RPMI8226 (cell line): ENCODE data around the gene PHLPP2.
A peak's percentile ranks its signal among the peaks of the same experiment; 100 is the strongest.
"Not testable (repeated sequence)": the region's sequence is repeated elsewhere in the genome, so short reads cannot be mapped to it uniquely, and the experiment has no call there.

Experiments
- DNase-seq: peaks from one replicate; pipeline ENCODE4 v3.0.0-alpha.2; 2015

Gene PHLPP2

DNA sequence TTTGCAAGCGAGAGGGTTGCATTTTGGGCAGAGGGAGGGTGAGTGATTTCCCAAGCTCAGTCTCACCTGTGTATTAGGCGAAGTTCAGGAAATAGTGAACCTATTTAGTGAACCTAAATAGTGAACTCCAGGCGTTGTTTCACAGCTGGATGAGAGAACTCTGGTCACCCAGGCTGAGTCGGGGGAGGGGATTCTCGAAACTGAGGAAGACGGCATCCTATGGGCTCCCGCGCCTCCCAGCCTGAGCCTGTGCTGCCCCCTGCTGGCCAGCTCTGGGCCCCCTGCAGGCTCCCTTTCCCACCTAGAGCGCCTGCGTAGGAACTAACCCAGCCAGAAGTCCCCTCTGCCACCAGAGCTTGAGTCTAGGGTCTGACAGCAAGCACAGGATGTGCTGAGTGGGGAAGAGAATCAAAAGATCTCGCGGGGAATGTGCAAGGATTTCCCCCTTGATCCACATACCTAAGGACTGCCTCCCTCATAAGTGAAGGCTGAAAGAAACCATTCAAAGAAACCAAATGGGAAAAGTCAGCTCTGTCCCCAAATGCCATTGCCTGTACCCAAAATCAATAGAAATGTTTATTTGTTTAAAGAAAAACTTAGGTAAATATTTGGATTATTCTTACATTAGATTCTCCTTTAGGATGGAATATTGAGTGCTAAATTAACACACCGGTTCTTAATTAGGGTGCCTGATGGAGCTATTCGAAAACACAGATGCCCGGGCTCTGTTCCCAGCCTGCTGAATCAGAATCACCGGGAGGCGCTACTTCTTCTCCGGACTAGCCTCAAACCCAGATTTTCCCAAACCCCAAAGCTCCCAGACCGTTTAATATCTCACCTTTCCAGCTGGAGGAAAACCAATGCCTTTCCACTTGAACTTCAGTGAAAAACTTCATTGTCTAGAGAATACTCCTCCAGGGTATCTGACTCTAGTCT lies 113.3 kb downstream of the PHLPP2 start:
- DNase-seq: peak; percentile 85

DNA sequence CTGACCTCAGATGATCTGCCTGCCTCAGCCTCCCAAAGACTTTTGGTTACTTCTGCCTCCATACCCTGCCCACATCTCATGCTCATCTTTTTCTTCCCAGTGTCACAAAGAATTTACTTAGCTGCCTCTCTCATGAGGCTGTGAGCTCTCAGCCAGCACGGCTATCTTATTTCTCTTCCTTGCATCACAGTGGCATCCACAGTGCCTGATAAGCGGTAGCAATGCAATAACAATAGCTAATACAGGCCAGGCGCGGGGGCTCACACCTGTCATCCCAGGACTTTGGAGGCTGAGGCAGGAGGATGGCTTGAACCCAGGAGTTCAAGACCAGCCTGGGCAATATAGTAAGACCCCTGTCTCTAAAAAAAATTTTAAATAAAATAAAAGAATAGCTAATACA lies 114.1 kb downstream of the PHLPP2 start:
- DNase-seq: no peak

DNA sequence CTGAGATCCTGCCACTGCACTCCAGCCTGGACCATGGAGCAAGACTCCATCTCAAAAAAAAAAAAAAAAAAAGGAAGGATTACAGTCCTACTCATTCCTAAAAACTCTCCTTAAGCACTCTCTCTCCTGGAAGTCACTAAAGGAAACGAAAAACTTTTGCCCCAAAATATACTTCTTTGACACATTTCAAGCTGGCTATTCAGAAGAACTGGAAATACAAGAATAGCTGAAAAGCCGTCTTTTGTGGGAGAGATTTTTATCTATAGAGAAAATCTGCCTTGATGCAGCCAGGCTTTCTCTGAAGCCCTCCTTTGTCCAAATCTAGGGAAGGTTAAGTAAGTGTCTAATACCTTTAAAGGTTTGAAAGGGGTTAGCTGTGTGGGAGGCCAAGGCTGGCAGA lies 115.4 kb downstream of the PHLPP2 start:
- DNase-seq: no peak

DNA sequence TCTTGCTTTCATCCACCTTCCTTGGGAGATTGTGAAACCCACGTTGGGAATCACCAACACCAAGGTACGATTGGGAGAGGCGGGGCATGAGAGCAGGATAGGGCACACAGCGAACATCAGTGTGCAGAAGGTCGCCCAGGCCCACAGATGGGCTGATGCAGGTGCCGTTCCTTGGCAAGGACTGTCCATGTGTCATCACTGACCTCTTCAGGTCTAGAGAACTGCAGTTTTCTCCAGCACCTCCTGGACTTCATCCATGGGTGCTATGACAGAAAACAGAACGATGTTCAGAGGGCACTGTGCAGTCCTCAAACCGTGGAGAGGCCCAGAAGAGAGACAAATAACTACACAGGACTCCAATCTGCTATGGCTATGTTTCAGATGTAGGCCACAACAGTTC lies 123.7 kb downstream of the PHLPP2 start:
- peak; percentile 40 for DNase-seq

DNA sequence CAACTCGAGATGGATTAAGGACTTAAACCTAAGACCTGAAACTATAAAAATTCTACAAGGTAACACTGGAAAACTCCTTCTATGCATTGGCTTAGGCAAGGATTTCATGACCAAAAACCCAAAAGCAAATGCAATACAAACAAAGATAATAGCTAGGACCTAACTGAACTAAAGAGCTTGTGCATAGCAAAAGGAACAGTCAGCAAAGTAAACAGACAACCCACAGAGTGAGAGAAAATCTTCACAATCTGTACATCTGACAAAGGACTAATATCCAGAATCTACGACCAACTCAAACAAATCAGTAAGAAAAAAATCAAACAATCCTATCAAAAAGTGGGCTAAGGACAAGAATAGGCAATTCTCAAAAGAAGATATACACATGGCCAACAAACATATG lies 126.1 kb downstream of the PHLPP2 start:
- not testable (repeated sequence) for DNase-seq

DNA sequence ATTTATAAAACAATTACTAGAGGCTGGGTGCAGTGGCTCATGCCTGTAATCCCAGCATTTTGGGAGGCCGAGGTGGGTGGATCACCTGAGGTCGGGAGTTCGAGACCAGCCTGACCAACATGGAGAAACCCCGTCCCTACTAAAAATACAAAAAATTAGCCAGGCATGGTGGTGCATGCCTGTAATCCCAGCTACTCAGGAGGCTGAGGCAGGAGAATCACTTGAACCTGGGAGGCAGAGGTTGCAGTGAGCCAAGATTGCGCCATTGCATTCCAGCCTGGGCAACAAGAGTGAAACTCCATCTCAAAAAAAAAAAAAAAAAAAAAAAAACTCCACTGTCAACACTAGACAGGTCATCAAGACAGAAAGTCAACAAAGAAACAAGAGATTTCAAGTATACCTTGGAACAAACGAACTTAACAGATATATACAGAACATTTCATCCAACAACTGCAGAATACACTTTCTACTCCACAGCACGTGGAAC lies 129.1 kb downstream of the PHLPP2 start:
- not testable (repeated sequence) for DNase-seq
